Neural progenitor cell (in vitro differentiated cells): Measurements from ENCODE around the gene RNF166. TPM values are rescaled to one million over a fixed set of nuclear protein-coding genes. Genes with fewer than 3 reads are reported as not detected.

Source experiments
- DNase-seq: peaks from one replicate; pipeline ENCODE4 v3.0.0-alpha.2; 2016; ENCODE audit warnings: low spot score
- H2AFZ ChIP-seq: fragments of 200-600 bp; sonication (generic); replicated peaks from 2 replicates; pipeline ENCODE4 v1.6.1; 2016; ENCODE audit warnings: antibody characterized with exemption
- H3F3A ChIP-seq: fragments of 200-600 bp; sonication (generic); 2 replicates; pipeline ENCODE4 v1.6.1; 2016; ENCODE audit warnings: antibody characterized with exemption, low read depth
- H3K27ac ChIP-seq: fragments of 200-600 bp; sonication (generic); 2 replicates; pipeline ENCODE4 v1.5.1; 2016; ENCODE audit warnings: mild to moderate bottlenecking
- H3K27me3 ChIP-seq: fragments of 200-600 bp; sonication (generic); 2 replicates; pipeline ENCODE4 v1.6.1; 2016; ENCODE audit warnings: mild to moderate bottlenecking, moderate library complexity
- H3K36me3 ChIP-seq: fragments of 200-600 bp; sonication (generic); 2 replicates; pipeline ENCODE4 v1.5.1; 2016
- H3K4me1 ChIP-seq: fragments of 200-600 bp; sonication (generic); 2 replicates; pipeline ENCODE4 v1.6.1; 2016; ENCODE audit warnings: mixed run types
- H3K4me2 ChIP-seq: fragments of 200-600 bp; sonication (generic); 2 replicates; pipeline ENCODE4 v1.6.1; 2016
- H3K4me3 ChIP-seq: fragments of 200-600 bp; sonication (generic); 2 replicates; pipeline ENCODE4 v1.5.1; 2016
- H3K79me2 ChIP-seq: fragments of 200-600 bp; sonication (generic); 2 replicates; pipeline ENCODE4 v1.6.1; 2016; ENCODE audit warnings: low read depth
- H3K9ac ChIP-seq: fragments of 200-600 bp; sonication (generic); 2 replicates; pipeline ENCODE4 v1.6.1; 2016
- H3K9me3 ChIP-seq: fragments of 200-600 bp; sonication (generic); 2 replicates; pipeline ENCODE4 v1.5.1; 2016; ENCODE audit warnings: low read depth
- H4K20me1 ChIP-seq: fragments of 200-600 bp; sonication (generic); 2 replicates; pipeline ENCODE4 v1.6.1; 2016; ENCODE audit warnings: low read depth
- H3K27ac Mint-ChIP-seq: 3 replicates; pipeline ENCODE4 v1.8.0; 2021; ENCODE audit warnings: mixed read lengths
- H3K27me3 Mint-ChIP-seq: 2 replicates; pipeline ENCODE4 v1.8.0; 2022; ENCODE audit warnings: low read depth, mild to moderate bottlenecking, inconsistent platforms, moderate library complexity, mixed read lengths; ENCODE audit not compliant: insufficient read depth
- H3K36me3 Mint-ChIP-seq: 3 replicates; pipeline ENCODE4 v1.8.0; 2021; ENCODE audit warnings: mixed read lengths
- H3K4me1 Mint-ChIP-seq: 3 replicates; pipeline ENCODE4 v1.8.0; 2021; ENCODE audit warnings: mixed read lengths
- H3K4me3 Mint-ChIP-seq: 3 replicates; pipeline ENCODE4 v1.8.0; 2021; ENCODE audit warnings: mild to moderate bottlenecking, moderate library complexity, mixed read lengths
- H3K9me3 Mint-ChIP-seq: 3 replicates; pipeline ENCODE4 v1.8.0; 2020; ENCODE audit warnings: mixed read lengths
- CTCF ChIP-seq: fragments of 200-600 bp; sonication (generic); IDR thresholded peaks from 2 replicates; pipeline ENCODE4 v1.5.1; 2017; ENCODE audit warnings: antibody characterized with exemption, mild to moderate bottlenecking
- EZH2 ChIP-seq: fragments of 200-600 bp; sonication (generic); IDR thresholded peaks from 2 replicates; pipeline ENCODE4 v1.6.1; 2017; ENCODE audit warnings: antibody characterized with exemption, mild to moderate bottlenecking, moderate library complexity
- EZH2phosphoT487 ChIP-seq: fragments of 200-600 bp; sonication (generic); IDR thresholded peaks from 2 replicates; pipeline ENCODE4 v1.6.1; 2017; ENCODE audit warnings: antibody characterized with exemption
- total RNA-seq: library from RNA; depleted of rRNA; stranded (reverse); fragments of >200 nt; gene quantifications from 2 replicates; pipeline ENCODE4 v1.2.3, GENCODE V29; 2015; ENCODE audit warnings: low replicate concordance

Gene RNF166
- total RNA-seq, 1 donor from 2014 or later, result 11.1 TPM

DNA sequence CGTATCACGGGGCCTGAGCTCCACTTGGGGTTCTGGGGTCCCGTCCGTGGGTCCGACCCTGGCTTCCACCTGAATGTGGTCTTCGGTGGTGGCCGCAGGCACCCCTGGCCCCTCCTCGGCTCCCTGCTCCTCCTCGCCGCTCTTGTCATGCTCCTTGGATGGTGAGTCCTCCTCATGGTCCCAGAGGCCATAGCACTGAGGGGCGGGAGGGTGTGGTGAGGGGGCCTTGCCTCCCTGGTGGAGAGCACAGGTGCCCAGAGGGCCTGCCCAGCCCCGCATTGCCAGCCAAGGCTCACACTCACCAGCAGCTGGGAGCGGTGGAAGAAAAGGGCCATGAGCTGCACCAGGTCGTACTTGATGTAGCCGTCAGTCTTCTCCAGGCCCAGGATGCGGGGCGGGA, 15.0 kb upstream of the RNF166 start:
- Histone ChIP-seq H3F3A (no peaks in the 10 kb centered on the region), H3K4me3 (no peak overlapping the region), H3K36me3 (no peaks in the 10 kb centered on the region), H3K9ac (no peak overlapping the region), H3K4me2 (no peak overlapping the region), H3K27me3 (no peaks in the 10 kb centered on the region), H3K27ac (no peak overlapping the region), H2AFZ (no peak overlapping the region), H4K20me1 (no peaks in the 10 kb centered on the region), H3K4me1 (no peaks in the 10 kb centered on the region), H3K79me2 (no peaks in the 10 kb centered on the region), H3K9me3 (no peaks in the 10 kb centered on the region)
- DNase-seq, result no peak
- Mint-ChIP-seq H3K4me3 (no peak overlapping the region), H3K4me1 (no peaks in the 10 kb centered on the region), H3K27me3 (peaks cover 2% of the 10 kb centered on the region), H3K9me3 (no peaks in the 10 kb centered on the region), H3K36me3 (peaks cover 3% of the 10 kb centered on the region), H3K27ac (no peak overlapping the region)
- TF ChIP-seq CTCF (no peak), EZH2 (no peak), EZH2phosphoT487 (no peak)

- Histone ChIP-seq H4K20me1 (no peaks in the 10 kb centered on the region), H3K79me2 (no peaks in the 10 kb centered on the region), H3F3A (no peaks in the 10 kb centered on the region), H3K4me3 (no peak overlapping the region), H3K36me3 (no peaks in the 10 kb centered on the region), H3K4me1 (no peaks in the 10 kb centered on the region), H3K27me3 (no peaks in the 10 kb centered on the region), H3K9ac (no peak overlapping the region), H3K9me3 (no peaks in the 10 kb centered on the region), H3K27ac (no peak overlapping the region), H2AFZ (no peak overlapping the region), H3K4me2 (no peak overlapping the region)
- no peaks in the 10 kb centered on the region for H3K4me1 Mint-ChIP-seq
- peaks cover 3% of the 10 kb centered on the region for H3K27me3 Mint-ChIP-seq
- H3K9me3 Mint-ChIP-seq, result no peaks in the 10 kb centered on the region
- H3K27ac Mint-ChIP-seq, result no peak overlapping the region
- H3K36me3 Mint-ChIP-seq, result peaks cover 3% of the 10 kb centered on the region
- DNase-seq, result no peak
- H3K4me3 Mint-ChIP-seq, result no peak overlapping the region
- no peak for TF ChIP-seq EZH2phosphoT487
- no peak for TF ChIP-seq EZH2
- TF ChIP-seq CTCF, result no peak
Observed at GRCh38 chr16:88720396-88720970, 14.3 kb upstream of the RNF166 start.

DNA sequence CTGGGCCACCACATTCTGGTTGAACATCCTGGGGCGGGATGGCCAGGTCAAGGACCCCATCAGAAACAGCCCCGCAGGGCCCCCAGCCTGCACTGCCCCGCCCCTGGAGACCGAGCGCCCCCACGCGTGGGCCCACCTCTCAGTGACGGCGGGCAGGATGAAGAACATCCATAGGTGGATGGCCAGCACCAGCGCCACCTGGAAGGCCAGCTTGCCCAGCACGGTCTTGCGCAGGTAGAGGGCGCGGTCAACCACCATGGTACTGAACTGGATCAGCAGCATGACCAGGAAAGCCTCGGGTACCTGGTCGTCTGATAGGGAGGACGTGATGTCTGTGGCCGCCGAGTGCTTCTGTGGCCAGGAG, 13.7 kb upstream of the RNF166 start:
- TF ChIP-seq EZH2phosphoT487 (no peak), CTCF (no peak)
- Histone ChIP-seq H3K79me2 (no peaks in the 10 kb centered on the region), H2AFZ (no peak overlapping the region), H3K9me3 (no peaks in the 10 kb centered on the region), H3K4me3 (no peak overlapping the region), H3K9ac (no peak overlapping the region), H3F3A (no peaks in the 10 kb centered on the region), H4K20me1 (no peaks in the 10 kb centered on the region), H3K4me2 (no peak overlapping the region), H3K36me3 (no peaks in the 10 kb centered on the region), H3K27me3 (no peaks in the 10 kb centered on the region), H3K4me1 (no peaks in the 10 kb centered on the region), H3K27ac (no peak overlapping the region)
- no peak overlapping the region for H3K4me3 Mint-ChIP-seq
- H3K27ac Mint-ChIP-seq, result no peak overlapping the region
- no peaks in the 10 kb centered on the region for H3K9me3 Mint-ChIP-seq
- peaks cover 3% of the 10 kb centered on the region for H3K27me3 Mint-ChIP-seq
- H3K36me3 Mint-ChIP-seq, result peaks cover 3% of the 10 kb centered on the region
- no peak for DNase-seq
- H3K4me1 Mint-ChIP-seq, result no peaks in the 10 kb centered on the region
